HG02798 (cell line): ENCODE data around the gene SLC8A1.

Experiments
- ATAC-seq: cut with Tn5 transposase; IDR thresholded peaks from one replicate; pipeline ENCODE4 v1.9.1; 2021; ENCODE audit warnings: mild to moderate bottlenecking; ENCODE audit not compliant: unreplicated experiment, poor library complexity

SLC8A1 gene

DNA sequence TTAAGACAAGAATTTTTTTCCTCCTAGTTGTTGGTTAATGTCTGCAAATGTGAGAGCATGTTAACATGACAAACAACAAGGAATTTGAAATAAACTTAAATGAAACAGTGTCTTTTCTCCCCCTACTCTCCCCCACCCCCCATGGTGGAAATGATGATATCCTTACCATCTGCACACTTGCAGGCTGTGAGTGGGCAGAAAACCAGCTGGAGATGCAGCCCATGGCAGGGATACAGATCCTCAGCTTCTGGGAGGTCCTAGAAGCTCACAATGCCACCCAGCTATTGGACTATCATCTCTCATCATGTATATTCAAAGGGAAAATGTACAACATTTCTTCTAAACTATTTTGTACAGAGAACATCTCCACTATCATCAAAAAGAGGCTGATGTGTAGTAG lies 196.8 kb downstream of the SLC8A1 start:
- no peak for ATAC-seq

DNA sequence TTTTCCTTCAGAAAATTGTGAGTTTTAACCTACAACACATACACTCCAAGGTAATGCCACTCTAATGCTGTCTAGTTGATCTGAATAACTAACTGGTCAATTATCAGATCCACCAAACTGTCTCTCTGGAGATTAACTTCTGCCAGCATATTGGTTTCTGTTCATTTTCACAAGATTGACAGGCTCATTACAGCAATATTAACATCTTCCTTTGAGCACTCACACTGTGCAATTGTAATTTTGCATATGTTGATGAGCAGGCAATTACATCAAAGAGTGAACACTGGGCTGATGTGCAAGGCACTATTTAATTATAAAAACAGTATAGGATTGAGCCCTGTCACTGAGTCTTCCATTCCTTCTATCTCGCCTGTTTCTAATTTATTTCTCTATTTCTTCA lies 197.3 kb downstream of the SLC8A1 start:
- no peak for ATAC-seq

DNA sequence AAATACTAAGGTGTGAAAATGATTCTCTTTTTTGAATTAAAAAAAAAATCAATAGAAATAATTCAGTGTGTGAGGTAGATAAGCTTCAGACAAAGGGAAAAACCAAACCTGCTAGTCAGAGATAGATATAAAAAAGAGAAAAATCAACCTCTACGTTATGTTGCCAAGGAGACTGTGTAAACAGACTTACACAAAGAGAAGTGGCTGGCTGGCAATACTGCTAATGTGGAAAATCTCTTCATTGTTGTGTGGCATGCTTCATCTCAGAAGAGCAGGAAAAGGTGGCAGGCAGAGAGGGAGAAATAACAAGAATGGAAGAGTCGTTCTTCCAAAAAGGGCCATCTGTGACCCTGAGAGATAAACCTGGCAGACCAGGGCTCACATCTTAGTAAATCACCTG lies 200.8 kb downstream of the SLC8A1 start:
- no peak for ATAC-seq

DNA sequence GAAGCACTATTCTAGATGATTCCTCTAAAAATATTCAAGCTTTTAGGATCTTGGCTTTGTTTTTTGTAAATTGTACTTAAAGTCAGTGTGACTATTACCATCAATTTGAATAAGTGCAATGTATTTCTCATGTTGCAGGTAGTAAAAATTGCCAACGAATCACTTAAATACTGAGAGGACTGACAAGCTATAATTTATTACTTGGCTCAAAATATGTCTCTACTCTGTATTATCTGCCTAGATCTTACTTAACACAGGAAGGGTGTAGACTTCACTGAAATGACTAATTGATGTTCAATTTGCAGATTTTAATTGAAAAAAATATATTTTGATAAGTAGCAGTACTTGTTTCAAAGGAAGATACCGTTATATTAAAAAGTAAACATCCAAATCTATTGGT lies 202.3 kb downstream of the SLC8A1 start:
- no peak for ATAC-seq

DNA sequence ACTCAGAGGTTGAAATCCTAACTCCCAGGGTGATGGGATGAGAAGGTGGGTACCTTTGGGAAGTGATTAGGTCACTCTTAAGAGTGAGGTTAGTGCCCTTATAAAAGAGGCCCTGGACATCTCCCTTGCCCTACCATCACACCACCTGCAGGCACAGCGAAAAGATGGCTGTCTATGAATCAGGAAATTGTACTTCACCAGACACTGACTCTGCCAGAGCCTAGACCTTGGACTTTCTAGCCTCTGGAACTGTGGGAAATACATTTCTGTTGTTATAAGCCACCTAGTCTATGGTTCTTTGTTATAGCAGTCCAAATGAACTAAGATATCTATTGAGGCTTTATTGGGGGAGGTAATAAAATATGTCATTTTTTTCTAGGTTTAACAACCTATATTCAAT lies 203.6 kb downstream of the SLC8A1 start:
- ATAC-seq, result no peak

DNA sequence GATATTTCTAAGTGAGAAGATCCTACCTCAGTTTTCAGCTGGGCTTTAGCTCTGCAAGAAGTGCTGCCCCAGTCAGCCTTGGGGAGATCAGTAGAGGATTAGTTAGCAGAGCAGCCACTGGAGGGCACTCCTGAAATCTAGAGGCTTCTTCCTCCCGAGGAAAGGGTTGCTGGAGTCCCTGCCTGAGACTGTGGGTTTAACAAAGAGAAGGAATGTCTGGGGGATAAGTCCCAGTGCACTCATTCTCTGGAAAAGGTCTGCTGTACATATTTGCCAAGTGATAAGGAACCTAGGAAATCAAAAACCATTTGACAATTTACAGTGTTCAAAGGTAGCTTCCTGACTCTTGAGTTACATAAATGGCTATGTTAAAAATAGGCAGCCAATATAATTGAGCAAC lies 207.2 kb downstream of the SLC8A1 start:
- peak; percentile 81 for ATAC-seq

DNA sequence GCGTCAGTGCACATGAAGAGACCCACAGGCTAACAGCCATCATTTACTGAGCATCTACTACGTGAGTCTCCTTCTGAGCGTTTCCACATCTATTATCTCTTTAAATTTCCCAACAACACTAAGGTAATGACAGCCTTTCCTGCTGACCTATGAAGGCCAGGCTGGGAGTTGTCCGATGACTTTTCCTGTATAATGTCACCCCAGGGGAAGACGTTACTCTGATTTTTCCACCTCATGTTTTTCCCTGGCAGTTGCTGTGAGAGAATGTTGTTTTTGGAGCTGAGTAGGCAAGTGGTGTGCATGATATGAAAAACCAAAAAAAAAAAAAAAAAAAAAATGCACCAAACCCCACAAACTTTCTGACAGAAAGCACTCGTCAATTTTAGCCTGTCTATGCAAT lies 207.6 kb downstream of the SLC8A1 start:
- no peak for ATAC-seq

DNA sequence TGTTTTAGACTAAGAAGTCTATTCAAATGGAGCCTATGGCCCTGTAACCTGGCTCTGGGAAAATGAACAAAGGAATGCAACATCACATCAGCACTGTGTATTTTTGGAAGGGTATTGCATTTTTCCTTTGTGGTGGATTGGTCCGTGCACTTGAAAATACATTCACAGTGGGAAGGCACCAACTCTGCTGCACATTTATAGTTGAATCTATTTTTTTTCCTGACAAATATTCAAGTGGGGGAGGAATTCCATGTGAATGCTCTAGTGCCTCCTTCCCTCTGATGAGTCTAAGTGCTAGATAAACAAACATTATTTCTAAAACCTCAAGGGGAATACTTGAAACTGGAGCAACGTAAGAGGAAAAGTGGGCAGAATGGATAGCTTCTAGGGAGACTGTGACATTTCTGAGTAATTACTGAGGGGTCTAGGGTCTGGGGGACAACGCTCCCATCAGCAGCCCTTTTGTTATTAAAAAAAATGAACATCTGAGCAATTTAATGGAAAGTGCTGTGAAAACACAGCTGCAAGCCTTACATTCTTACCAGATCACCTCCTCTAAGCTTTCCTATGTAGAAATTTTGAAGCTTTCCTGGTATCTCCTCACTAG lies 208.2 kb downstream of the SLC8A1 start:
- no peak for ATAC-seq

DNA sequence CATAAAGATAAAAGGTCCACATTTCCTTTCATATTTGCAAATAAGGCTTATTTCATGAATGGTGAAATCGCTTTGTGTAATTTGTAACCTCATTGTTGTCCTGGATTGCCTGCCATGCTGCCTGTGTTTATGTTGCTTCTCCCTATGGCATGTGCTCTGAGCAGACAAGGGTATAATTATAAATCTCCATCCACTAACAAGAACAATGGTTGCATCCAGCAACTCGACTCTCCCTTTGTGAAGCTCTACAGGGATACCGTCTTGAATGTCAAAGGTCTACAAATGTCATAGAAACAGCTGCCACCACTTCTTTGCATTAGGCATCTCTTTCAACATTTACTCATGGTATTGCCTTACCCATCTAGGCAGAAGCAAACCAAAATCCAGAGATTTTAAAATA lies 209.6 kb downstream of the SLC8A1 start:
- ATAC-seq, result no peak

DNA sequence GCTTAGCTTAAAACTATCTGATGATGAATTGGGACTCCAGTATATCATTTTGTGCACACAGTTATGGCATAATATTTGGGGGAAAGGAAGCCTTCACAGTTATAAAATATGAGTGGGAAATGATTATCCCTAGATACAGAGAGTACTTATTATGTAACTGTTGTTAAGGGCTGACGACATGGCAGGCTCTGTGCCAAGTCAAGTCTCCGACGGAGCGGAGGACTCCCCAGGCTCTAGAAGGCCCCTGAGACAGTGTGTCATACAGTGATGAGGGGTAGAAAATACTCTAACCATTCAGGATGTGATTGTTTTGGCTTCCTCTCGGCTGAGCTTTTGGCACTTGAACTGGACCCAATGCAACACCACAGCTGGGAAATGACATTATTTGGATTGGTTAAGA lies 211.8 kb downstream of the SLC8A1 start:
- ATAC-seq, result no peak

DNA sequence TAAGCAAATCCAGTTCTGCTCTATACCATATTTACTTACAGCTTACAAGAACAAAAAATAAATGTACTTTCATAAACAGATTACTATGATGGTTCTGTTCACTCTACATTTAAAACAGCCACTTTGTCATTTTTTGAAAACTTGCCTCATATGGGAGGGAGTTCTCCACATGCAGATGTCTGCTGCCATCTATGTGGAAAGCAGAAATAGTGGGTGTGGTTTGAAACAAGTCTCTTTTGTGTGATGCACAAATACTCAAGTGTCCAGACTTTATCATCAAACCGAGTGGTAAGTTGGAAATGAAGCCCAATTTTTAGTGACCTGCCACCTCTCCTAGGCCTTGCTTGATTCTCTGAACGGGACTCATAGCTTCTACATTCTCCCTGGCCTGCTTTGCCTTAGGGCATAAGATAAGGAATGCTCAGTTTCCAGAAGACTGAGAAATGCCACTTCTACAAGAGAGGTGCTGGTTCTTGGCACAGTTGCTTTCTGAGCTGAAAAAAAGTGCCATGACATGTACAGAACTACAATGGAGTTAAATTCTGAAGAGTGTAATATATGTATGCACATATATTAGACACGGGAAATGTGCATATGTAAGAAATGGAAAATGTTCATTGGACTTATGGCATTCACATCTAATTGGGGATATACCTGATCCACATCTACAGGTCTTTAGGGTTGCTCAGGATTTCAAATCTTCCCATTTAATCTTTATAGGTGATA lies 221.0 kb downstream of the SLC8A1 start:
- no peak for ATAC-seq

DNA sequence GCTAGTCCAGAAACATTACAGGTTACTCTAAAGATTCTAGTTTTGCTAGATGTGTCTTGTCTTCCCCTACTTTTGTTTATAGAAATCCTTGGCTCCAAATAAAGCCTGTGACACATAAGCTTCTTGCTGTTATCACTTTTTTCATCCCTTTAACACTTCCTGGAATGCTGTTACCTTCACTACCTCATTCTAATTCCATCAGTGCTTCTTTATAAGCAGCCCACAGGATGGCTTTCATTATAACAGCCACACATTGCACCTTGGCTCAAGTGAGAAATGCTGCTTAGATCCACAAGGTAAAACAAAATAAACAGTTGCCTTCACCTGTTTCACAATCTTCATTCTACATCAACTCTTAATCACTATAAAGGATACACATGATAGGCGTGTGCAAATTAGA lies 221.7 kb downstream of the SLC8A1 start:
- no peak for ATAC-seq

DNA sequence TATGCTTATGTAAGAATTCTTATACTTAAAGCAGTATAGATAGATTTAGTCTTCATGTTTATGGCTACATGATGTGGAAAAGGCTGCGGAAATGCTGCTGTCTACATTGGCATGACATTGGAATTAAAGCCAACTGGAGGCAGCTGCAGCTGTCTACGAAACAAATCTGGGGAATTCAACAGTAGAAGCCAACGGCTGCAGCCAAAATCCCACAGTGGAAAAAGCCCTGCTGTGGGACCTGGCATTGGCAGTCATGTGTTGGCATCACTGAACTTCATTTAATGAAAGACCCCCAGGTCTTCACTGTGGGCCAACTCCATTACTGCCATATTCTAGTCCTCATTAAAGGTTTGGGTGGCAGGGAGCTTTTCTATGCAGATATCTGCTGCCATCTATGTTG lies 223.6 kb downstream of the SLC8A1 start:
- ATAC-seq, result no peak

DNA sequence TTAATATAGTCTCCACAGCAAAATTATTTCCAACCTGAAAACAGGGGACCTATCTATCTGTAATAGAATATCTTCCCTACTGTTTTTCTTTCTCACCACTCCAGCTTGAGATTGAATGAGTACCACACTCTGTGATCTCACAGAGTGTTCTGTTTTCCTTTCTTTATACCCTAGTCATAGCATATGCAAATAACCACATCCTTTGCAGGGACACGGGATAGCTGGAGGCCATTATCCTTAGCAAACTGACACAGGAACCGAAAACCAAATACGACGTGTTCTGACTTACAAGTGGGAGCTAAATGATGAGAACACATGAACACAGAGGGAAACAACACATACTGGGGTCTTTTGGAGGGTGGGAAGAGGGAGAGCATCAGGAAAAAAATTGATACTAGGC lies 224.7 kb downstream of the SLC8A1 start:
- ATAC-seq, result no peak

DNA sequence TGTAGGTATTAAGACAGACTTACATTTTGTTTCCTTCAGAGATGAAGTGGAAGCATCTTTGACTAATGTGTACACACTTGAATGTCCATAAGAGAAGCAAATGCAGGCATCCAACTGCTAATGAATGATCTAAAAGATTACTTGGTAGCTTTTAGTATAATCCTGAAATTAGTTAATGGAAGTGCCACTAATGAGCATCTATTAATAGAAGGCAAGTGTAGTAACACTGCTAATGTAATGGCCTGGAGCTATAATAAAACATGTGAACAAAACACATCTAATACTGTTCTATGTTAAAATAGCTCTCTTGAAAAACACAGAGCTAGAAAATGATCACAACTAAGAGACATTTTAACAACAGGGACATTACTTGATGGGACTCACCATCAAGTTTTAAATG lies 225.3 kb downstream of the SLC8A1 start:
- ATAC-seq, result no peak

DNA sequence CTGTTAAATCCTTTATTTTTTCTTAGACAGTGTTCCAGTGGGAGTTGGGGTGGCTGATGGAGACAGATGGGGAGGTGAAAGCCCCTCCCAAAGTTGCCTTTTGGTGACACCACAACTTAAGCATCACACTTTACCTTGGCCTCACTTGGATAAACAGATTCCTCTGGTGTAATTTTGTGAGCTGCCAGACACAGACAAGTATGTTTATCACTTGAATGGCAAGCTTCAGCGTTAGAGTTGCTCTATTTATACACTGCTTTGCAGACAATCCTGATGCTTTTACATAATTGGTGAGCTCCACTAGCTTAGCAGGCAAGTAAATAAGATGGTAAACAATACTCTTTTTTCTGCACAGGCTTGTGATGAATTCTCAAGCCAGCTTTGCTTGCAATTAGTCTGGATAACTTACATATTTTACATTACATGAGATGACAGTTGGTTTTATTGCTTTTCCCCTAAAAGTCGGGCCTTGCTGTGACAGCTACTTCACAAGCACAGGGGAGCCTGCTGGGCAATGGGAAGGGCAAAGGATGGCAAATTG lies 226.2 kb downstream of the SLC8A1 start:
- ATAC-seq, result no peak

DNA sequence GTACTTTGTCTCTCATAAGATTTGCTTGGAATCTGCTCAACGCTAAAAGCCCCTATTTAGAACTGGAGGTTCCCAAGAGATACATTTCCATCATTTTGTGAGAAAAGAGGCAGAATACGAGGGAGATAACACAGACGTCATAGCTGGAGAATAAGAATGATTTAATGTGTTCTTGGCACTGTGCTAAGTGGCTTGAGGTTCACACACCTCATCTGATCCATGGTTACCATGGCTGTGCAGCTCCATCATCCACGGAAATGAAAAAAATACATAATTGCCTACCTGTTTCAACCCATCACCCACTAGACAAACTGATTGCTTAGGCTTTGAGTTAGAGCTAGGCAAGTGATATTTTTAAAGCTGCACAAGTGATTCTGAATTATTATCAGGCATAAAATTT lies 227.6 kb downstream of the SLC8A1 start:
- no peak for ATAC-seq

DNA sequence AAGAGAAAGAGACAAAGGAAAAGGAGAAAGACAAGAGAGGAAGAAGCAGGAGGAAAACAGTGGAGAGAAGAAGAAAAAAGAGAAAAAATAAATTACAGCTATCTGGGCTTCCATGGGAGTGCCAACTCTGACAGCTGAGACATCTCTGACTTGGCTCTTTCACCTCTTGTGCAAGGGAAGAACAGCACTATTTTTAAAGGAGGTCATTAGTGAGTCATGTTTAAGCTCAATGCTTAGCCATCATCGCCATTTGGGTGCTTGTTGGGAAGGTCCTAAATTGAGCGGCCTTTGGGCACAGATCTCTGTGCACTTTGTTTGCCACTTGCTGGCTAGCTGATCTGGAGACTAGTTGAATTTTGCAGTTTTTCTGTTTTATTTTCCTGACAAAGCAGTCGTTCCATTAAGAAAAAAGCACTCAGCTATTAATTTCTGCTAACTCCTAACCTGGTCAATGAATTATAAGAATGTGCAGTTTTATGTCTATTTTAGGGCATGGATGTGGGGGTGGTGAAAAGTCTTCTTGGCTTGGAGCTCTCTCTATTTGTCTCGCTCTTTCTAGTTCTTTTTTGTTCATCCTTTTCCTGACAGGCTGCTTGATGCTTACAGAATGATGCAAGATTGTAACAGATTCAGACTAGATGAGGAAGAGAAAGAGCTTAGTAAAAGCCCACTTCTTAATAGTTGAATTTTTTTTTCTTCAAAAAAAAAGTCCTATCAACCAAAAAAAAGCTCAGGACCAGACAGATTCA lies 231.5 kb downstream of the SLC8A1 start:
- no peak for ATAC-seq

DNA sequence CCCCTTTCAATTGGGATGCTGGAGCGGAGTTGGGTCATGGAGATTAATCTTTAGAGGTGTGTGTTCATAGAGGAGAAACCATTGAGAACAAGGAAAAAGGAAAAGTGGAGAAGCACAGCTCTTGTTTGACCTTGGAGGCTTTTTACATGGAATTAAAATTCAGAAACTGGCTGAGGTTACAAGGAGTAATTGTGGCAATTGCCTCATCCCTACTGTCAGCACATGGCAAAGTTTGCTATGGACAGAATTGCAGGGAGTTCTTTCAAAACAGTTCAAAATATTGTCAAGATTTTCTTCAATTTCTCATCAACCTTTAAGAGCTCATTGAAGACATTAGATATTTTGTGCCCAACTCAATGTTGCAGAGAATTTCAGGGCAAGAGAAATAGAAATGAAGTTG lies 232.7 kb downstream of the SLC8A1 start:
- ATAC-seq, result no peak

DNA sequence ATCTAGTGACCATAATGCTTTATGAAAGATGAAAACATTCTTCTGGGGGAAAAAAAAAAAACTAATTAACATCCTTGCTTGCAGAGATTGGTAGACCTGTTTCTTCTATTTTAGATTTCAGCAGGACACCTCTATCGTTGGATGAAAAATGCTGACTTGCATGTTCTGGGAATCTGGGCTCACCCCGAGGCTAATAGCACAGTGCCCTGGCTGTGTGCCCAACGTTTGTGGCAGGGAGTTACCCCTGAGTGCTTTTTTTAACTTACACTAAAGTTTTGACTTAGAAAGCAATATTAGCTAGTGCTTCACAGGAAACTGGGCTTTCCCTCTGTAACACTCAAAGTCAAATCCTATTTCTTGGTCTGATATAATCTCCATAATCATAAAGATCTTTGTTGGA lies 233.2 kb downstream of the SLC8A1 start:
- ATAC-seq, result no peak

DNA sequence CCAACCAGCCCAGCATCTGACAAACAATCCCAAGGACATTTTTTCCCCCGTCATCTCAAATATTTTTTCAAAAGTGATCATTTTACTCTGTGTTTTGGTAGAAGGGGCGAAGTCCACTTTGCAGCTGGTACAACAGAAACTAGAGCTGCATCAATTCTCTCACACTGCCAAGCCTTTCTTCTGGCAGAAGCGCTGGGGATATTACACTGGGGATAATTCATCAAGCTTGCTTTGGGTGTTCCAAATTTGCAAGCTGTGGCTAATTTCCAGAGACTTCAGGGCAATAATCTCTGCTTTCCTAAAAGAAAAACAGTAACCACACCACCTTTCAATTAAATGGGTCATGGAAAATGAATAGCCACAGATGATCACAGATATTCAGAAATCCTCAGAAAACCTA lies 238.3 kb downstream of the SLC8A1 start:
- no peak for ATAC-seq
